Chondrocyte (in vitro differentiated cells): ENCODE data around the gene USP43. TPM values are rescaled to one million over a fixed set of nuclear protein-coding genes. Genes with fewer than 3 reads are reported as not detected.
"Not testable (repeated sequence)": the region's sequence is repeated elsewhere in the genome, so short reads cannot be mapped to it uniquely, and the experiment has no call there.

Experiments
- DNase-seq: peaks from one replicate; pipeline ENCODE4 v3.0.0; 2021; ENCODE audit warnings: mixed read lengths, low spot score
- H3K27ac Mint-ChIP-seq: one replicate; pipeline ENCODE4 v1.8.0; 2021; ENCODE audit warnings: mild to moderate bottlenecking, moderate library complexity, mixed read lengths; ENCODE audit not compliant: unreplicated experiment
- H3K27me3 Mint-ChIP-seq: 2 replicates; pipeline ENCODE4 v1.8.0; 2021; ENCODE audit warnings: low read depth, mixed read lengths
- H3K36me3 Mint-ChIP-seq: 2 replicates; pipeline ENCODE4 v1.8.0; 2021; ENCODE audit warnings: low read depth, mixed read lengths
- H3K4me1 Mint-ChIP-seq: 2 replicates; pipeline ENCODE4 v1.8.0; 2021; ENCODE audit warnings: low read depth, mild to moderate bottlenecking, mixed read lengths
- H3K4me3 Mint-ChIP-seq: one replicate; pipeline ENCODE4 v1.8.0; 2021; ENCODE audit warnings: mild to moderate bottlenecking, moderate library complexity, mixed read lengths; ENCODE audit not compliant: unreplicated experiment
- H3K9me3 Mint-ChIP-seq: 2 replicates; pipeline ENCODE4 v1.8.0; 2021; ENCODE audit warnings: low read depth, mixed read lengths
- CTCF ChIP-seq: fragments of 200-600 bp; sonication (generic); IDR thresholded peaks from 2 replicates; pipeline ENCODE4 v1.5.0; 2021; ENCODE audit warnings: antibody characterized with exemption, mild to moderate bottlenecking, moderate library complexity
- long read RNA-seq: library from polyadenylated mRNA; stranded (forward); transcript quantifications from one replicate; pipeline ENCODE4 v2.0.0, GENCODE V29; 2021
- total RNA-seq: library from RNA; stranded (reverse); gene quantifications from 3 replicates; pipeline ENCODE4 v1.2.1, GENCODE V29; 2021

USP43 gene
- total RNA-seq: 2.6 to 4.3 TPM (median 2.7 TPM) in 3 replicates
- long read RNA-seq, partial matches to known transcripts: 0 of 5 reads
- long read RNA-seq, other reads (novel, unspliced or antisense): 4 of 5 reads

GRCh38 chr17:9644910-9645751 is at the start of gene USP43:
USP43 (plus strand) TSS chr17:9645517; CDS start chr17:9645633, 116 bp downstream.
- peak within 1 kb of the TSS; percentile 50 for H3K27ac Mint-ChIP-seq
- H3K4me1 Mint-ChIP-seq: peaks cover 46% of the 10 kb centered on the region
- peak; percentile 54 for TF ChIP-seq CTCF
- H3K4me3 Mint-ChIP-seq: peak within 1 kb of the TSS; percentile 88
- H3K27me3 Mint-ChIP-seq: no peaks in the 10 kb centered on the region
- H3K9me3 Mint-ChIP-seq: no peaks in the 10 kb centered on the region
- DNase-seq: no peak
- H3K36me3 Mint-ChIP-seq: no peaks in the 10 kb centered on the region

GRCh38 chr17:9597638-9598037 is 47.7 kb upstream of the USP43 start:
- not testable (repeated sequence) for H3K9me3 Mint-ChIP-seq, H3K4me3 Mint-ChIP-seq, H3K4me1 Mint-ChIP-seq, H3K27ac Mint-ChIP-seq, H3K36me3 Mint-ChIP-seq, DNase-seq
- peaks cover 15% of the 10 kb centered on the region for H3K27me3 Mint-ChIP-seq

GRCh38 chr17:9598661-9599060 is 46.7 kb upstream of the USP43 start:
- Mint-ChIP-seq H3K9me3 (no peaks in the 10 kb centered on the region), H3K27ac (no peak overlapping the region), H3K27me3 (peaks cover 17% of the 10 kb centered on the region), H3K4me1 (no peaks in the 10 kb centered on the region), H3K4me3 (no peak overlapping the region), H3K36me3 (no peaks in the 10 kb centered on the region)
- no peak for TF ChIP-seq CTCF
- DNase-seq: no peak

GRCh38 chr17:9604583-9604982 is 40.7 kb upstream of the USP43 start:
- DNase-seq: not testable (repeated sequence)

GRCh38 chr17:9606453-9606852 is 38.9 kb upstream of the USP43 start:
- Mint-ChIP-seq H3K4me1 (no peaks in the 10 kb centered on the region), H3K27me3 (peaks cover 25% of the 10 kb centered on the region), H3K36me3 (no peaks in the 10 kb centered on the region), H3K9me3 (peaks cover 6% of the 10 kb centered on the region), H3K4me3 (no peak overlapping the region), H3K27ac (no peak overlapping the region)
- DNase-seq: no peak
- no peak for TF ChIP-seq CTCF

More at GRCh38 chr17:9604583-9604982, 40.7 kb upstream of the USP43 start:
- H3K27me3 Mint-ChIP-seq: peaks cover 17% of the 10 kb centered on the region
- not testable (repeated sequence) for H3K9me3 Mint-ChIP-seq, H3K4me1 Mint-ChIP-seq, H3K27ac Mint-ChIP-seq, H3K4me3 Mint-ChIP-seq, H3K36me3 Mint-ChIP-seq

- peaks cover 27% of the 10 kb centered on the region for H3K27me3 Mint-ChIP-seq
- H3K27ac Mint-ChIP-seq, DNase-seq, H3K4me3 Mint-ChIP-seq, H3K9me3 Mint-ChIP-seq, H3K36me3 Mint-ChIP-seq, H3K4me1 Mint-ChIP-seq: not testable (repeated sequence)
Observed at GRCh38 chr17:9607058-9607457, 38.3 kb upstream of the USP43 start.
